Adrenal gland (tissue), 12 donors: ENCODE data around the gene CRP. TPM values are rescaled to one million over a fixed set of nuclear protein-coding genes. Genes with fewer than 3 reads are reported as not detected.
"Not testable (repeated sequence)": the region's sequence is repeated elsewhere in the genome, so short reads cannot be mapped to it uniquely, and the experiment has no call there.

Experiments
- DNase-seq, 7 donors: peaks; one replicate each; pipeline ENCODE4 v3.0.0-alpha.2; 2019 to 2020
- H3K27ac ChIP-seq, 5 donors: fragments of 200-600 bp; sonication (generic) in 4 of 5; 1 replicate in 3 of 5; 2 replicates in 2 of 5; pipeline versions ENCODE4 v1.5.1 to v1.8.0; 2016 to 2020; ENCODE audit warnings: mild to moderate bottlenecking in 1 of 5
- H3K27me3 ChIP-seq: fragments of 200-600 bp; 2 replicates; pipeline ENCODE4 v1.8.0; 2021
- H3K36me3 ChIP-seq, 2 donors: fragments of 200-600 bp; replicated peaks in 1 of 2; 1 replicate in 1 of 2; 2 replicates in 1 of 2; pipeline versions ENCODE4 v1.5.1 to v1.8.0; 2018 to 2022
- H3K4me1 ChIP-seq, 2 donors: fragments of 200-600 bp; replicated peaks in 1 of 2; 1 replicate in 1 of 2; 2 replicates in 1 of 2; pipeline versions ENCODE4 v1.5.1 to v1.8.0; 2018 to 2021
- H3K4me3 ChIP-seq, 4 donors: fragments of 200-600 bp; sonication (generic) in 3 of 4; one replicate each; pipeline ENCODE4 v1.5.1; 2016 to 2018
- H3K9me3 ChIP-seq, 3 donors: fragments of 200-600 bp; sonication (generic) in 1 of 3; replicated peaks in 1 of 3; 1 replicate in 2 of 3; 2 replicates in 1 of 3; pipeline versions ENCODE4 v1.5.1 to v1.8.0; 2016 to 2021
- POLR2A ChIP-seq, 2 donors: fragments of 450-650 bp; IDR thresholded peaks; one replicate each; pipeline ENCODE4 v1.6.1; 2017; ENCODE audit warnings: antibody characterized with exemption in 2 of 2, mild to moderate bottlenecking in 2 of 2, moderate library complexity in 1 of 2
- WGBS, 4 donors: extraction: QIAGEN DNeasy Blood & Tissue Kit in 2 of 4; methylation state at CpG; one replicate each; pipeline versions ENCODE4 v1.1.5 to v1.1.7; 2013 to 2017; 5-methylcytosine and 5-hydroxymethylcytosine counted together
- intact Hi-C, 2 donors: fragments of 100-400 bp; cut with DNase I; formaldehyde crosslinking; loops; one replicate each; pipeline versions ENCODE4 v1.14.1 to v1.15.0; 2022 to 2023
- polyA plus RNA-seq, 3 donors: library from polyadenylated mRNA; stranded (reverse); fragments of 200-250 nt in 2 of 3; fragments of 350-450 nt in 1 of 3; fragmentation: Illumina TruSeq in 1 of 3; extraction: RNeasy Lipid Tissue Mini Kit (QIAGEN cat#74804) in 1 of 3; gene quantifications; one replicate each; pipeline ENCODE4 v1.2.3, GENCODE V29; 2013 to 2014
- total RNA-seq, 9 donors: library from RNA; depleted of rRNA in 4 of 9; stranded (reverse); fragments of >200 nt in 4 of 9; fragments of 120-200 nt in 1 of 9; fragmentation: NEBNext Ultra II Directional in 1 of 9; extraction: Animal tissue kit (Norgen Biotek cat#: 25700) in 1 of 9; gene quantifications; one replicate each; pipeline versions ENCODE4 v1.1.0 to v1.2.4, GENCODE V29; 2013 to 2023
- TF ChIP-seq, protein P1 (sequence below), 6 experiments: fragments of 450-650 bp in 4 of 6; fragments of 200-600 bp in 2 of 6; sonication (generic) in 1 of 6; IDR thresholded peaks; 1 replicate in 5 of 6; 2 replicates in 1 of 6; pipeline versions ENCODE4 v1.5.1 to v1.8.0; 2016 to 2021; ENCODE audit warnings: antibody characterized with exemption in 6 of 6, mild to moderate bottlenecking in 2 of 6, moderate library complexity in 1 of 6
- donor health status: healthy with polysubstance abuse.
- donor health status: Bipolar disorder and iron deficiency.
- donor health status: DM: yes; HTN: yes; CAD: no.
- donor health status: DM: no; HTN: no; CAD: no.
- donor health status: DM: no; HTN: no; CAD: no.
- donor health status: DM: yes; HTN: yes; CAD: no.

Gene CRP
- total and polyA plus RNA-seq, 12 donors = 0.34 to 6.0 (median 0.64) TPM; not detected in 5

DNA sequence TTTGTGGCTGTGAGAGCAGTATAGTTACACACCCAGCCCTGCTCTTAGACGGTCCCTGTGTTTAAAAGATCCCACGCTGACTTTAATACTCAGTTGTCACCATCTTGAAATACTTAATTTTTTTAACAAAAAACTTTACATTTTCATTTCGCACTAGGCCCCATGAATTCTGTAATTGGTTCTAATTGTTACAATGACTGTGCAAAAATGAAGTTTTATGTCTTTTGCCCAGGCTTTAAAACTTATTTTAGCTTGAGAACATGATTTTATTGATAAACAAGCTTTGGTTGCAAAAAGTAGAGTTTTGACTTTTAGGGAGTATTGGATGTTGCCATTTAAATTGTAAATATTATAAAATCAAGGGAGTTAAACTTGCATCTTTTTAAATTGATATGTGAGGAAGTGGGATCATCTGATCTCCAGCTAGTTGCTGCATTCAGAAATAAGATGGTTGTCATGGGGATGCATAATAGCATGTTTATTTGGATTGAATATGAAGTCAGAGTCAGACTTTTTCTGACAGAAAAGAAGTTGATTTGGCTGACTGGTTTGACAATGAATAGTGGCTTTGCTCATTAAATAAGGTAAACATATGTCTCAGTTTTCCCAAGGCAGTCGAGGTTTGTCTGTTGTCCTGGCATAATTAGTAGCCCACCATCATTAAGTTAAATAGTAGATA, 23.0 kb upstream of the CRP start:
- Histone ChIP-seq H3K4me3 (no peak overlapping the region), H3K27me3 (no peaks in the 10 kb centered on the region), H3K4me1 (peaks cover 0 to 10% of the 10 kb centered on the region in 2 donors), H3K27ac (no peak overlapping the region), H3K36me3 (no peaks in the 10 kb centered on the region), H3K9me3 (no peaks in the 10 kb centered on the region)
- 83 to 92% (median 88%) methylated on average over 4 of the region's 4 CpGs for WGBS, 4 donors
- TF ChIP-seq POLR2A (IDR thresholded peaks at IDR 0.05) = no peak
- TF ChIP-seq, protein P1, sequence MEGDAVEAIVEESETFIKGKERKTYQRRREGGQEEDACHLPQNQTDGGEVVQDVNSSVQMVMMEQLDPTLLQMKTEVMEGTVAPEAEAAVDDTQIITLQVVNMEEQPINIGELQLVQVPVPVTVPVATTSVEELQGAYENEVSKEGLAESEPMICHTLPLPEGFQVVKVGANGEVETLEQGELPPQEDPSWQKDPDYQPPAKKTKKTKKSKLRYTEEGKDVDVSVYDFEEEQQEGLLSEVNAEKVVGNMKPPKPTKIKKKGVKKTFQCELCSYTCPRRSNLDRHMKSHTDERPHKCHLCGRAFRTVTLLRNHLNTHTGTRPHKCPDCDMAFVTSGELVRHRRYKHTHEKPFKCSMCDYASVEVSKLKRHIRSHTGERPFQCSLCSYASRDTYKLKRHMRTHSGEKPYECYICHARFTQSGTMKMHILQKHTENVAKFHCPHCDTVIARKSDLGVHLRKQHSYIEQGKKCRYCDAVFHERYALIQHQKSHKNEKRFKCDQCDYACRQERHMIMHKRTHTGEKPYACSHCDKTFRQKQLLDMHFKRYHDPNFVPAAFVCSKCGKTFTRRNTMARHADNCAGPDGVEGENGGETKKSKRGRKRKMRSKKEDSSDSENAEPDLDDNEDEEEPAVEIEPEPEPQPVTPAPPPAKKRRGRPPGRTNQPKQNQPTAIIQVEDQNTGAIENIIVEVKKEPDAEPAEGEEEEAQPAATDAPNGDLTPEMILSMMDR (IDR thresholded peaks at IDR 0.05) = no peak
- DNase-seq = no peak
- intact Hi-C loops = no loop called here

DNA sequence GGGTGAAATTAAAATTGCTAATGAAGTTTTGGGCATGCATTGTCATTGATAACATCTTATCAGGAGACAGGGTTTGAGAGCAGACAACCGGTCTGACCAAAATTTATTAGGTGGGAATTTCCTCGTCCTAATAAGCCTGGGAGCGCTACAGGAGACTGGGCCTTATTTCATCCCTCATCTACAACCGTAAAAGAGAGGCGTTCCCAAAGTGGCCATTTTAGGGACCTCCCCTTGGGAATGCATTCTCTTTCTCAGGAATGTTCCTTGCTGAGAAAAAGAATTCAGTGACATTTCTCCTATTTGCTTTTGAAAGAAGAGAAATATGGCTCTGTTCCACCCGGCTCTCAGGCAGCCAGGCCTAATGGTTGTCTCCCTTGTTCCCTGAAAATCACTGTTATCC, 8.8 kb upstream of the CRP start:
- H3K27ac ChIP-seq, H3K27me3 ChIP-seq, H3K9me3 ChIP-seq, DNase-seq, intact Hi-C loops, H3K4me3 ChIP-seq, H3K4me1 ChIP-seq, H3K36me3 ChIP-seq: not testable (repeated sequence)
- WGBS, 4 donors = 87 to 90% (median 88%) methylated on average over 5 to 6 of the region's 6 CpGs

DNA sequence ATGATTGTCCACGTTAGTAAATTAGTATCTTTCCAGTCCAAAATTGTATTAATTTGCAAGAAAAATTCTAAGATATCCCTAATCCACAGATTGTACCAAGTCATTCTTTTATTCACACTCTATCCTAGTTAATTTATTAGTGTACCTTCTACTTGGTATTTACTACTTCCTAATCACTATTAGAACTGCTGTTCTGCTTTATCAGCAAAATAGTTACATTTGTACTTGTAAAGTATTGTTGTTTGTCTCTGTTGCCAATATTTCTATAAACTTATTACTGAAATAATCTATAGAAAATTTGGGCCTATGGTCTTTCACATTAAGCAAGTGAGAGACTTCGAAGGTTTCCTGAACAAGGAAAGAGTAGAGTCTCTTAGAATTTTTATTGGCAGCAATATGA, 5.6 kb upstream of the CRP start:
- intact Hi-C loops = no loop called here
- Histone ChIP-seq H3K27me3 (no peaks in the 10 kb centered on the region), H3K36me3 (no peaks in the 10 kb centered on the region), H3K4me3 (no peak overlapping the region), H3K27ac (no peak overlapping the region), H3K9me3 (peaks cover 0 to 3% (median 0%) of the 10 kb centered on the region in 3 donors), H3K4me1 (no peaks in the 10 kb centered on the region)
- TF ChIP-seq POLR2A (IDR thresholded peaks at IDR 0.05) = no peak
- TF ChIP-seq, protein P1 (IDR thresholded peaks at IDR 0.05) = no peak
- 60 to 73% (median 64%) methylated on average over 2 of the region's 2 CpGs for WGBS, 4 donors
- DNase-seq = no peak

DNA sequence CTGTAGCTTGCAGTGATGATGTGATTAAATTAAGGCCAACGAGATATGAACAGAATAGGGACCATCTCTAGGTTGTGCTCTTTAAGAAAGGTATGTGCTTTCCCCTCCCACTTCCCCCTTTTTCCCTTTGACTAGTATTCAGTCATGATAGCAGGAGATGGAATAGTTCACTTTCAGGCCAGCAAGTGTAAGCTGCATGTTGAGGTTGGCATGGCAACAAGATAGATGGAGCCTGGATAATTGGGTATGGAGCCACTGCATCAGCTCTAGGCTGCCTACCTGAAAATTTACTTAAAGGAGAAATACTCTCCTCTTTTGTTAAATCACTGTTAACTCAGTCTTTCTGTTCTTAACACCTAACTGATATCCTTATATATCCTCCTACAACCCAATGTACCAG, 1.5 kb upstream of the CRP start:
- Histone ChIP-seq H3K27me3 (no peaks in the 10 kb centered on the region), H3K4me1 (no peaks in the 10 kb centered on the region), H3K9me3 (no peaks in the 10 kb centered on the region), H3K36me3 (no peaks in the 10 kb centered on the region), H3K27ac (no peak overlapping the region), H3K4me3 (no peak overlapping the region)
- DNase-seq = no peak
- intact Hi-C loops = no loop called here
- no peak for TF ChIP-seq POLR2A (IDR thresholded peaks at IDR 0.05)
- TF ChIP-seq, protein P1 (IDR thresholded peaks at IDR 0.05) = no peak
- 33 to 82% (median 59%) methylated on average over 1 of the region's 1 CpG for WGBS, 4 donors

DNA sequence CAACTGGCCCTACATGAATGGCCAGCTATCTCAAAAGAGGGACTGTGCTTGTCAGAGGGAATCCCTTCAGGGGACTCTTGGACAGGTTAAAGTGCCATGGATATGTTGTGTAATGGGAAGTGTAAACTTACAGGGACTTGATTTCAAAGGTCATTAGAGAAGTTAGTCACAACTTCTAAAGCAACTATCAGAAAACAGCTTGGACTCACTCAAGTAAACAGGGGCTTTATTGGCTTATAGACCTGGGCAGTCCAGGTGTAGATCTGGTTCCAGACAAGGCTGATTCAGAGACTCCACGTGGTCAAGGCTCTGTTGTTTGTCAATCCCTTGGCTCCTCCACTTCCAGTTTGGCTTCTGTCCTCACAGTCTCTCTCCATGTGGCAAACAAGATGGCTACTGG, 2.3 kb downstream of the CRP start:
- Histone ChIP-seq H3K27ac (no peak overlapping the region), H3K4me1 (no peaks in the 10 kb centered on the region), H3K9me3 (no peaks in the 10 kb centered on the region), H3K36me3 (no peaks in the 10 kb centered on the region), H3K4me3 (no peak overlapping the region), H3K27me3 (no peaks in the 10 kb centered on the region)
- intact Hi-C loops = no loop called here
- 68 to 75% (median 70%) methylated on average over 1 of the region's 1 CpG for WGBS, 4 donors
- TF ChIP-seq, protein P1 (IDR thresholded peaks at IDR 0.05) = no peak
- no peak for TF ChIP-seq POLR2A (IDR thresholded peaks at IDR 0.05)
- no peak for DNase-seq
